Measurements from ENCODE around the gene LHFPL2.

Gene LHFPL2

DNA sequence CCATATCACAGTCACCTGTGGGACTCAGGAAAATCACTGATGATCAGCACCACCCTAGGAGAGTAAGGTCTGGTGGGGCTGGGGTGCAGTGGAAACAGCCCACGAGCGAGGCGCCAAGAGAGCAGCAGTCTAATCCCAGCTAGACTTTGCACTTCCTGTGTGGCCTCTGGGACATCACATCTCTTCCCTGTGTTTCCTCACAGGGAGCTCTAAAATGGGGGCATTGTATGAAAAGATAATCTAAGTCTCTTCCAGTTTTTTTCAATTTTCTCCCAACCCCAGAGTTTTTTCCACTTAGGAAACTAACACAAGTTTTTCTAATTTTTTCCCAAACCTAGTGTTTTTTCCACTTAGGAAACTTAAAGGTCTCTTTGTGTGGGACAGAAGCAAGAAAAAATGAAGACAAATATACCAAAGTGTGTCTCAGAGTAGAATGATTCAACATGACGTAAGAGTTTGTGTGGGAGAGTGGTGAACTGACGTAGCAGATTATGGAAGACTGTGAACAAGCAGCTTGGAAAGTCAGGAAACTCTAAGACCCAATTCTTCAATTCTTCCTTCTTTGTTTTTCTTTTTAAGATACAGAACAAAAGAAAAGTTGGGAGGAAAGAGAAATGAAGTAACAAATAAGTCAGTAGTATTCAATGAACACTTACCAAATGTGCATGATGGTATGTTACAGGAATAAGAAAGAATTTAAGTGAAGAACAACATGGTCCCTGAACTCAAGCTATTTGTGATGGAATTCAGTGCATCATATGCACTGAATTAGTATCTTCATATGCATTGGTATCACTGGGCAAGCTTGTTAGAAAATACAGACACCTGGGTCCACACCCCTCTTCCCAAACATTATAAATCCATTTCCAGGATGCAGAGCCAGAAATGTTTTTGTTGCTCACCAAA is 51.3 kb downstream of the LHFPL2 start:
- DNase-seq (ENCODE audit: low read depth, low spot score): no peak

GRCh38 chr5:78595458-78595921 is 53.1 kb downstream of the LHFPL2 start:
- DNase-seq (ENCODE audit: low read depth, low spot score): no peak

- DNase-seq (ENCODE audit: low read depth, low spot score): no peak
Observed at GRCh38 chr5:78594610-78595457, 53.7 kb downstream of the LHFPL2 start.

- DNase-seq (ENCODE audit: low read depth, low spot score): no peak
Observed at GRCh38 chr5:78594021-78594420, 54.6 kb downstream of the LHFPL2 start.

DNA sequence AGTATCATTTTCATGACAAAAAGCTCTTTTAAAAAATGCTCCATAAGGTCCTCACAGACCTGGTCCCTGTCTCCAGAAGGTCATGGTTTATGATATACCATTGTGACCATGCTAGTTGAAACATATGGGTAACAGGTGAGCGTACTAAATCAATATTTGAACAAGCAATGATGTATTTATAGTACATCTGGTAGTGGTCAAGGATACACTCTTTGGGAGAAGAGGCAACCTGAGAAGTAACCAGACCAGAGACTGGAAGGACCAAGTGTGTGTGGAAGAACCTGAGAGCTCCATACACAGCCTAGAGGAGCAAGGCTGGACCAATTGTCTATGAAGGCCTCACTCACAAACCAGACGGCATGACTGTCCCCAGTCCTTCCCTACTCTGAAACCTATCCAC is 55.1 kb downstream of the LHFPL2 start:
- DNase-seq (ENCODE audit: low read depth, low spot score): no peak

- no peak for DNase-seq (ENCODE audit: low read depth, low spot score)
Observed at GRCh38 chr5:78592735-78593386, 55.7 kb downstream of the LHFPL2 start.

GRCh38 chr5:78591972-78592700 is 56.4 kb downstream of the LHFPL2 start:
- DNase-seq (ENCODE audit: low read depth, low spot score): no peak

DNA sequence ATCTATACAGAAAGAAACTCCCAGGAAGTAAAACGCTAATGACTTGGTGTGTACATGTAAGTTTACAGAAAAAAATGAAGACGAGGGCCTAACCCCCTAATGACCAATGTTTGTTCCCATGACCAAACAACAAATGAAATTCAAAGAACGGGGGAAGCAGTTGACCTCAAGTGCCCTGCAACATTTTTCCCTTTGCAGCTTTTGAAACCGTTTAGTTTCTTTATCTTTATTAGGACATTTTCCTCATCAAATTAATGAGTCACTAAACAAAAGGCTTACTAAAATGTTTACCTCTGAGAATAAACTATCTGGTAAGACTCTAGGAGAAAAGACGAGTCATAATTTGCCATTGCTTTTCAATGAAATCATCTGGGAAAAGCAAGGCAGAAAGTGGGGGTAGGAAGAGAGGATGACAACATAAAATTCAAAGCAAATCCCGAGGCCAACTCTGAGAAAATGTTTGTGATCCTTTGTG is 57.4 kb downstream of the LHFPL2 start:
- no peak for DNase-seq (ENCODE audit: low read depth, low spot score)

GRCh38 chr5:78589923-78590322 is 58.6 kb downstream of the LHFPL2 start:
- no peak for DNase-seq (ENCODE audit: low read depth, low spot score)

GRCh38 chr5:78588507-78588906 is 60.1 kb downstream of the LHFPL2 start:
- DNase-seq (ENCODE audit: low read depth, low spot score): no peak

DNA sequence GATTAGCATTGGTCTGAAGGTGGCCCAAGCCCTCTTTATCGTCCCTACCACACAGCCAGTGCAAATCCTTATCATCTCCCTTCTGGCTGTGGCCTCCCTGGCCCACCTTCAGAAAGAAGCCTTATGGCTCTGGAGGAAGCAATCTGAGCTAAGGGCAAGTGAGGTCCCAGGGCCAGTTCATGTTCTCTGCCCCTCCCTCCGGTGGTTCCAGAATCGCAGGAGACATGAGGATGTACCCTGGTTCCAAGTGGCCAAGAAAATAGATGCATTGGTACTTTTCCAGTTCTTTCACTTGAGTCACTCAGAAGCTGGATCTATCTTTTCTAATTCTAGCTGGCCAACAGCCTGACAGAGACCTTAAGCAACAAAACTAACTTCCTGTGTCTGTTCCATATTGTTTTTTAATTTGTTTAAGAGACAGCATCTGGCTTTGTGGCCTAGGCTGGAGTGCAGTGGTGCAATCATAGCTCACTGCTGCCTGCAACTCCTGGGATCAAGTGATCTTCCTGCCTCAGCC is 60.7 kb downstream of the LHFPL2 start:
- no peak for DNase-seq (ENCODE audit: low read depth, low spot score)

- no peak for DNase-seq (ENCODE audit: low read depth, low spot score)
Observed at GRCh38 chr5:78587081-78587774, 61.3 kb downstream of the LHFPL2 start.

GRCh38 chr5:78586251-78586650 is 62.3 kb downstream of the LHFPL2 start:
- DNase-seq (ENCODE audit: low read depth, low spot score): no peak

- no peak for DNase-seq (ENCODE audit: low read depth, low spot score)
Observed at GRCh38 chr5:78578015-78578414, 70.6 kb downstream of the LHFPL2 start.

GRCh38 chr5:78577071-78577807 is 71.3 kb downstream of the LHFPL2 start:
- DNase-seq (ENCODE audit: low read depth, low spot score): no peak

DNA sequence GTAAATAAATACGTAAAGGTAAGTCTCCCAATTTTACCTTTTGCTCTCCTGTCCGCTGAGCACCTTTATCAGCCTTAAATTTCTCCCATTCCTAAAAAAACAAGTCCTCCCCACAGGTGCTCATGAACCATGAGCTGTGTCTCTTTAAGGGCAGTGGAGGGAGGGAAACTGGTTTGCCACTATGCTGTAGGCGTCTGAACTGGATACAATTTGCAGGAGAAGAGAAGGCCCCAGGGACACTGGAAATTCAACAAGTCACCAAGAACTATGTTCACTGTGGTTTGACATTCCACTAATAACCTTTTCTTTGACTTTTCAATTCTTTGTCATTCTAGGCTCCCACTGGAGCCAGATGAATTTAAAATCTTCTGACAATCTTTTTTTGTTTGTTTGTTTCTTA is 72.2 kb downstream of the LHFPL2 start:
- DNase-seq (ENCODE audit: low read depth, low spot score): no peak

DNA sequence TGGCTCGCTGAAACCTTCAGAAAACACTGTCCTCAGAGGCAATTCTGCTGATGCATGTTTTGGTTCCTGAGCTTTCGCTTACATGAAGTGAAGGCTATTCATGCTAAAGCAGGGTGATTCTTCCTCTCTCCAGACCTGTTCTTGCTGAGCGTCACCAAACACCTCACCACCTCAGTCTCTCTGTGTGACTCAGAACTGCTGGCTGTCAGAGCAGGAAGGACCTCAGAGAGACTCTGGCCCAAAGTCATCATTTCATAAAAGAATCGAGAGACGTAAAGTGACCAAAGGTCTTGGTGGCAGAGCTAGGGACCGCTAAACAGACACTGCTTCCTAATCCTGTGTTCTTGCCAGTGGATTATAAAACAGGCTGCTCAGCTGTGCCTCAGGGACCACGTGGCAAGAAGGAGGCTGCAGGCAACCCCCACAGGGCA is 73.8 kb downstream of the LHFPL2 start:
- DNase-seq (ENCODE audit: low read depth, low spot score): peak; percentile 20

- DNase-seq (ENCODE audit: low read depth, low spot score): no peak
Observed at GRCh38 chr5:78574131-78574673, 74.4 kb downstream of the LHFPL2 start.

- DNase-seq (ENCODE audit: low read depth, low spot score): no peak
Observed at GRCh38 chr5:78573318-78573717, 75.3 kb downstream of the LHFPL2 start.

All from ELF-1 (cell line).